Parathyroid adenoma (tissue), 2 donors: ENCODE data around the gene MEOX1.

Source experiments
- H2AFZ ChIP-seq: fragments of 300-600 bp; sonication (generic); one replicate; pipeline ENCODE4 v1.7.0; 2017; ENCODE audit warnings: antibody characterized with exemption, mild to moderate bottlenecking
- H3K27ac ChIP-seq: fragments of 300-600 bp; sonication (generic); one replicate; pipeline ENCODE4 v1.7.0; 2017
- H3K27me3 ChIP-seq: fragments of 300-600 bp; sonication (generic); one replicate; pipeline ENCODE4 v1.7.0; 2017; ENCODE audit warnings: low read length; ENCODE audit not compliant: control insufficient read depth, insufficient read depth
- H3K36me3 ChIP-seq: fragments of 300-600 bp; sonication (generic); one replicate; pipeline ENCODE4 v1.7.0; 2017; ENCODE audit warnings: low read length; ENCODE audit not compliant: control insufficient read depth, insufficient read depth
- H3K4me1 ChIP-seq: fragments of 300-600 bp; sonication (generic); one replicate; pipeline ENCODE4 v1.7.0; 2017; ENCODE audit warnings: control low read depth
- H3K4me2 ChIP-seq: fragments of 300-600 bp; sonication (generic); one replicate; pipeline ENCODE4 v1.7.0; 2017; ENCODE audit warnings: low read length
- H3K4me3 ChIP-seq: fragments of 300-600 bp; sonication (generic); one replicate; pipeline ENCODE4 v1.7.0; 2017; ENCODE audit warnings: low read depth, low read length
- H3K79me2 ChIP-seq: fragments of 300-600 bp; sonication (generic); one replicate; pipeline ENCODE4 v1.7.0; 2017; ENCODE audit warnings: control low read depth
- H3K9ac ChIP-seq: fragments of 300-600 bp; sonication (generic); one replicate; pipeline ENCODE4 v1.7.0; 2017; ENCODE audit warnings: mild to moderate bottlenecking
- H3K9me3 ChIP-seq: fragments of 300-600 bp; sonication (generic); one replicate; pipeline ENCODE4 v1.7.0; 2017; ENCODE audit warnings: low read length; ENCODE audit not compliant: control insufficient read depth
- TF ChIP-seq, protein P1 (sequence below): fragments of 300-600 bp; sonication (generic); IDR thresholded peaks from one replicate; pipeline ENCODE4 v1.7.0; 2017; ENCODE audit warnings: antibody characterized with exemption, mild to moderate bottlenecking
- donor health status: primary hyperparathyroidism.

Gene MEOX1

DNA sequence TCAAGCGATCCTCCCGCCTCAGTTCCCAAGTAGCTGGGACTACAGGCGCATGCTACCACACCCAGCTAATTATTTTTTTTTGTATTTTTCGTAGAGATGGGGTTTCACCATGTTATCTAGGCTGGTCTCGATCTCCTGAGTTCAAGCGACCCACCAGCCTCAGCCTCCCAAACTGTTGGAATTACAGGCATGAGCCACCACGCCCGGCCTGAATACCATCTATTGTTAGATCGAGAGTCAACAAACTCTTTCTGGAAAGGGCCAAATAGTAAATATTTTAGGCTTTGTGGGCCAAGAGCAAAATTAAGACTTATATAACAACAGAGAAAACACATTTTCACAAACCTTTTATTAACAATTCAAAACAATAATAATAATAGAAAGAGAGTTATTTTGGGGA lies 41.6 kb downstream of the MEOX1 start:
- H3K79me2 ChIP-seq: no peaks in the 10 kb centered on the region
- H3K4me2 ChIP-seq: no peak overlapping the region
- no peaks in the 10 kb centered on the region for H3K4me1 ChIP-seq
- H3K9ac ChIP-seq: no peak overlapping the region
- no peaks in the 10 kb centered on the region for H3K27me3 ChIP-seq
- TF ChIP-seq, protein P1, sequence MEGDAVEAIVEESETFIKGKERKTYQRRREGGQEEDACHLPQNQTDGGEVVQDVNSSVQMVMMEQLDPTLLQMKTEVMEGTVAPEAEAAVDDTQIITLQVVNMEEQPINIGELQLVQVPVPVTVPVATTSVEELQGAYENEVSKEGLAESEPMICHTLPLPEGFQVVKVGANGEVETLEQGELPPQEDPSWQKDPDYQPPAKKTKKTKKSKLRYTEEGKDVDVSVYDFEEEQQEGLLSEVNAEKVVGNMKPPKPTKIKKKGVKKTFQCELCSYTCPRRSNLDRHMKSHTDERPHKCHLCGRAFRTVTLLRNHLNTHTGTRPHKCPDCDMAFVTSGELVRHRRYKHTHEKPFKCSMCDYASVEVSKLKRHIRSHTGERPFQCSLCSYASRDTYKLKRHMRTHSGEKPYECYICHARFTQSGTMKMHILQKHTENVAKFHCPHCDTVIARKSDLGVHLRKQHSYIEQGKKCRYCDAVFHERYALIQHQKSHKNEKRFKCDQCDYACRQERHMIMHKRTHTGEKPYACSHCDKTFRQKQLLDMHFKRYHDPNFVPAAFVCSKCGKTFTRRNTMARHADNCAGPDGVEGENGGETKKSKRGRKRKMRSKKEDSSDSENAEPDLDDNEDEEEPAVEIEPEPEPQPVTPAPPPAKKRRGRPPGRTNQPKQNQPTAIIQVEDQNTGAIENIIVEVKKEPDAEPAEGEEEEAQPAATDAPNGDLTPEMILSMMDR: no peak
- H3K36me3 ChIP-seq: no peaks in the 10 kb centered on the region
- H2AFZ ChIP-seq: no peak overlapping the region
- no peak overlapping the region for H3K4me3 ChIP-seq
- no peak overlapping the region for H3K27ac ChIP-seq
- no peaks in the 10 kb centered on the region for H3K9me3 ChIP-seq

DNA sequence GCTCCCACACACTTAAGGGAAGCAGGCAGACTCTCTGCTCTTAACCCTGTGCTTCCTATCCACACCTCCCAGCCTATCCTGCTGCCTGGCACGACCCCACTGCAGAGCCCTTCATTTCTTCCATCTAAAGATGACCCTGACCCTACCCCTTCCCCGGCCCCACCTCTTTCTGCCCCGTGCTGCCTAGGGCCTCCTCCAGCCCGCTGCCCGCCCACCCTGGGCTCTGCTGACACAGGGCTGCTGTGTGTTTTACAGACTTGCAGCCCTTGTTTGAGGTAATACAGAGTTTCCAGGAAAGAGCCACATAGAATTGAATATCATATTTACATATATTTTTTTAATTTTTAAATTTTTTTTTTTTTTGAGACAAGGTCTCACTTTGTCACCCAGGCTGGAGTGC lies 42.0 kb downstream of the MEOX1 start:
- Histone ChIP-seq H3K27ac (no peak overlapping the region), H3K4me2 (no peak overlapping the region), H3K36me3 (no peaks in the 10 kb centered on the region), H3K9me3 (no peaks in the 10 kb centered on the region), H2AFZ (no peak overlapping the region), H3K27me3 (no peaks in the 10 kb centered on the region), H3K4me1 (no peaks in the 10 kb centered on the region), H3K4me3 (no peak overlapping the region), H3K79me2 (no peaks in the 10 kb centered on the region), H3K9ac (no peak overlapping the region)
- TF ChIP-seq, protein P1: no peak

DNA sequence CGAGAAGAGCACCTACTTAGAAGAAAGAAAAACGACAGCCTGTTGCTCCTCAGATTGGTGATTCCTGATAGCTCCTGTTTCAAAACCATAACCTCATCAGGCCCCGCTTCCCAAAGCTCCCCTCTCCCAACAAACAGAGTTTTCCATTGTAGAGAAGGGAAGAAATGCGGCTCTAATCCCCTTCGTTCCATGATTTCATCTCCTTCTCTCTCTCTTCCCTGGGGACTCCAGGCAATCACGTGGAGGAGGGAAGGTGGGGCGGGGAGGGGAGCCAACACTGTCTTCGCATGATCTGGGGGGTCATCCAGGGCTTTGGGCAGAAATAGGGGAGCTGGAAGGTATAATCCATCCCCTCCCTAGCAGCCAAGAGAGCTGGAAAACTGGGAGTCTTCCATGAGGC lies 43.4 kb downstream of the MEOX1 start:
- H3K27ac ChIP-seq: no peak overlapping the region
- TF ChIP-seq, protein P1: no peak
- H3K9me3 ChIP-seq: no peaks in the 10 kb centered on the region
- no peak overlapping the region for H3K4me3 ChIP-seq
- H3K27me3 ChIP-seq: no peaks in the 10 kb centered on the region
- H2AFZ ChIP-seq: no peak overlapping the region
- H3K36me3 ChIP-seq: no peaks in the 10 kb centered on the region
- no peaks in the 10 kb centered on the region for H3K79me2 ChIP-seq
- H3K4me2 ChIP-seq: no peak overlapping the region
- no peak overlapping the region for H3K9ac ChIP-seq
- no peaks in the 10 kb centered on the region for H3K4me1 ChIP-seq

DNA sequence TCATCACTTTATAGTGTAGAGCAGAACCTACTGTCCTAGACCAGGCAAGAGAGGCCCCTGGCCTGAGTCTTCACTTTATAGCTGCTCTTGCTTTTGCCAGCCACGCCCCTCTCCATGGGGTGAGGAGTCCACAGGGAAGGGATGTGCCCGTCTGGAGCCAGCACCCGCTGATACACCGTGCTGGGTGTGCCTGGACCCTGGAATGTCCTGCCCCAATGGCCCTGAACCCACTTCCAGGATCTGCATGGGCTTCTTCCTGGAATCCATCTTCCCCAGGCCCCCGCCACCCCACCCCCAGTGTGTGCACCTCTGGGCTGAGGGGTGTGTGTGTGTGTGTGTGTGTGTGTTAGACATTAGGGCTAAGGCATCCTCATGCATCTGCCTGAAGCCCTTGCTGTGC lies 44.9 kb downstream of the MEOX1 start:
- Histone ChIP-seq H3K4me1 (no peaks in the 10 kb centered on the region), H2AFZ (no peak overlapping the region), H3K27me3 (no peaks in the 10 kb centered on the region), H3K9me3 (no peaks in the 10 kb centered on the region), H3K4me3 (no peak overlapping the region), H3K79me2 (no peaks in the 10 kb centered on the region), H3K27ac (no peak overlapping the region), H3K9ac (no peak overlapping the region), H3K4me2 (no peak overlapping the region), H3K36me3 (no peaks in the 10 kb centered on the region)
- TF ChIP-seq, protein P1: no peak

DNA sequence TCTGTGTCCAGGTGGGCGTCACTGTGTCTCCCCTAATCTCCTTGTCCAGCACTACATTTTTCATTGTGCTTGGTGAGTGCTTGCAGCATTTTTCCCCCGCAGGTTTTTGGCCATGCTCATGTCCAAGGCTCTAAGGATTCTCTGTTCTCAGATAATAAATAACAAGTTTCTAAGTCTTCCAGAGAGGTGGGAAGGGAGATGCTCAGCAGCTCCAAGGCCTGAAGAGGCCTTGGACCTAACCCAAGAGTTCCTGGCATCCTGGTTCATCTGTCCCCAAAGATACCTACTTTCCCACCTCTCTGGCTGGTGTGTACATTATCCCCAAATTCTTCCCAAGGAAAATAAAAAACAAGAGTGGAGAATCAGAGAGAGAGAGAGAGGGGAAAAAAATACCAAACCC lies 45.3 kb downstream of the MEOX1 start:
- Histone ChIP-seq H3K9ac (no peak overlapping the region), H3K79me2 (no peaks in the 10 kb centered on the region), H3K27ac (no peak overlapping the region), H3K9me3 (no peaks in the 10 kb centered on the region), H3K27me3 (no peaks in the 10 kb centered on the region), H3K4me1 (no peaks in the 10 kb centered on the region), H3K36me3 (no peaks in the 10 kb centered on the region), H3K4me3 (no peak overlapping the region), H3K4me2 (no peak overlapping the region), H2AFZ (no peak overlapping the region)
- TF ChIP-seq, protein P1: no peak
